GM21367 (cell line): ENCODE results near the gene ADAMTSL5.
"Not testable (repeated sequence)": the region's sequence is repeated elsewhere in the genome, so short reads cannot be mapped to it uniquely, and the experiment has no call there.

ENCODE experiments used
- ATAC-seq: cut with Tn5 transposase; IDR thresholded peaks from one replicate; pipeline ENCODE4 v1.9.1; 2021; ENCODE audit not compliant: unreplicated experiment

ADAMTSL5 gene

GRCh38 chr19:1513499-1514294, 878 bp upstream of the ADAMTSL5 start:
- no peak for ATAC-seq

DNA sequence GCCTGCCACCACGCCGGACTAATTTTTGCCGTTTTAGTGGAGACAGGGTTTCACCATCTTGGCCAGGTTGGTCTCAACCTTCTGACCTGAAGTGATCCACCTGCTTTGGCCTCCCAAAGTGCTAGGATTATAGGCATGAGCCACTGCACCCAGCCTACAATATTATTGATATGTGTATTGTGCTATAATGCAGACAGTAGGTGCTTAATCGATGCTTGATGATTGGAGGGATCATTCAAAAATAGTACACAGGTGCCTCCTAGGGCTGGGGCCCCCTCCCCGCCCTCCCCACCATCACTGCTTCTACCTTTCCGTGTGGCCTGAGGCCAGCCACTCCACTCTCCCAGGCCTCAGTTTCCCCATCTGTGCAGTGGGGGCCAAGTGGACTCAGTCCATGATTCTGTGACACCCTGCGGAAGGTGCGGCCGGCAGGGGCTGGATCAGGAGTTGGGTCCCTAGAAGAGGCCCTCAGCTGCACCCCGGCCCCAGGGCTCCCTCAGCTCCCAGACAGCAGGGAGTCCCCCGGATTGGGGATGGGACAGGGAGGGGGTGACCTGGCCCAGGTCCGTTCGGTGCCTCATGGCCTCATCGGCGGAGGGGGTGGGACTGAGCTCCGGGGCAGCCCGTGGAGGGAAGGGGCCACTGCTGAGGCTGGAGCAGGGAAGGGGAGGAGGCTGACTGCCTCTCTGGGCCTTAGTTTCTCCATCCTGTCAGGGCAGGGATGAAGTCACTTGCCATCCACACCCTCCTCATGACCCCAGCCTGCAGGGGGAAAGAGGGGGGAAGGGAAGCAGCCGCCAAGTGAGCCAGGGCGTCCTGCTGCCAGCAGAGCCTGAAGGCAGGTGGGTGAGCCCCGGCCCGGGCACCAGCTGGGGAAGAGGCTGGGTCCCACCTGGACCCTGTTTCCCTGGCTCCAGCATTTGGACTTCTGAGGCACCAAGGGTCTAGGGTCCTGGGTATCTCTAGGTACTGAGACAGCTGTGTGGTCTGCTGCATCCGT, 1.2 kb downstream of the ADAMTSL5 start:
- no peak for ATAC-seq

- ATAC-seq: no peak
These were observed 2.0 kb downstream of the ADAMTSL5 start for GRCh38 chr19:1510807-1511206.

DNA sequence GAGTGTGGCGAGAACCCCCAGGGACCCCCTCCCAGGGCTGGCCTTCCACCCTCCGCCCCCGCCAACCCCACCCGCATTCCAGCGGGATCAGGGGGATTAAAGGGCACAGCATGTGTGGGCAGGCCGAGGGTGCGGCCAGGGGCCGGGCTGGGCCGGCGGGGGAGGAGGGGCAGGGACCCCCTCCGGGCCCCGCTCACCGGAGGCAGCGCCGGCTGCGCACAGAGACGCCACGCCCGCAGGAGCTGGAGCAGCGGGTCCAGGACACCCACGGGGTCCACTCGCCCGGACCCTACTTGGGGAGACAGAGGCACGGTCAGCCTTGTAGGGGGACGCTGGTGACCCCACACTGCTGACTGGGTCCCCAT, 2.4 kb downstream of the ADAMTSL5 start:
- ATAC-seq: no peak

DNA sequence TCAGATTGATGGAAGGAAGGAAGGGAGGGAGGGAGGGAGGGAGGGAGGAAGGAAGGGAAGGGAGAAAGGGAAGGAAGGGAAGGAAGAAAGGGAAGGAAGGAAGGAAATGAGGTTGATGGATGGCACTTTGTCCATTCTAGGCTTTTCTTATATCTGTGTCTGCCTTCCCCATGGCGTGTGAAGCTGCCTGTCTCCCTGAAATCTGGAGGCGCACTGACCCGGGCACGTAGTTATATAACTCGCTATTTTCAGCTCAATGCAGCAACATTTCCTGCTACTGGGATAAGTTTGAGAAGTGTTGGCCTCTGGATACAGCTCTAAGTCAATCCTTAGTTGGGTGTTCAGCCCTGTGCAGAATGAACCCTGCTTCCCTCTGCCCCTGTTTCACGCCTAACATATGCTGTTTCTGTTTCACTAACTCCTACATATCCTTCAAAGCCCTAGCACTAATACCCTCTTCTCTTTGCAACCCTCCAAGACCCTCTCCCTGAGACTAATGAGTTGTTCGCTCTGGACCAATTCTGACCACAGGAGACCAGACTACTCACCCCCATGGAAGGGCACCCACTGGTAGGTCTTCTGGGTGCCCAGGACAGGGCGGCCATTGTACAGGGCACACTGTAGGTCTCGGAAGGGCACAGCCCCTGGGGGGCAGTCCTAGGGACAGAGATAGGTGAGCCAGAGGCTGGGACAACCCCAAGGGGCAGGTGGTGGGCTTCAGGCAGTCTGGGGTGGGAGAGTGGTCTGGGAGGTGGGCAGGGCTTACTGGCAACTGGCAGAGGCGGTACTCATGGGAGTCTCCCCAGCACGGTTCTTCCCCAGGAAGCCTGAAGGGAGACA, 3.0 kb downstream of the ADAMTSL5 start:
- no peak for ATAC-seq

GRCh38 chr19:1508507-1508856, 4.3 kb downstream of the ADAMTSL5 start:
- no peak for ATAC-seq

DNA sequence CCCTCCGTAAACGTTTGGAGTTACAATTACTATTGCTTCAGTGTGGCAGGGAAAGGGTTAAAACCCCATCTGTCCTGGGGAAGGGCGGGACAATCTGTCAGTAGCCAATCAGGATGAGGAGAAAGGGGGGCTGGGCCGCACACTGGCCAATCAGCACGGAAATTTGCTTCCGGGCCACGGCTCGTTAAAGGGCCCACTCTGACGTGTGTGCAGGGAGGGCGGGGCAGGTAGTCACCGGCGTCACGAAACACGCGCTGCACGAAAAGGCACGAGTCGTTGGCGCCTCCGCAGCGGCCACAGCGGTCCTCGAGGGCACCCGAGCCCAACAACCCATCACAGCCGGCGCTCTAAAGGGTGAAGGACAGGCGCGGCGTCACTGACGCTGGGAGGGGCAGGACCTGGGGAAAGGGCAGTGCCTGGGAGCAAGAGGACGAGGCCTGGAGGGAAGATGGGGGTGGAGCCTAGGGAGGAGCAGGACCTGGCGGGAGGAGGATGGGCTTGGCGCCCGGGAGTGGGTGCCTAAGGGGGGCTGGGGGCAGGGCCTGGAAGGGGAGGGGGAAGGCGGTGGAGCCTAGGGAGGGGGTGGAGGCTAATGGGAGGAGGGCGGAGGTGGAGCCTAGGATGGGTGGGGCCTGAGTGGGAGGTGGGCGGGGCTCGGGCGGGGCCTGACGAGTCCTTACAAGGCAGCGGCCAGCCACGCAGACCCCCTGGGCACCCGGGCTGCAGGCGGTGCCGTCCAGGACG, 4.9 kb downstream of the ADAMTSL5 start:
- ATAC-seq: no peak

DNA sequence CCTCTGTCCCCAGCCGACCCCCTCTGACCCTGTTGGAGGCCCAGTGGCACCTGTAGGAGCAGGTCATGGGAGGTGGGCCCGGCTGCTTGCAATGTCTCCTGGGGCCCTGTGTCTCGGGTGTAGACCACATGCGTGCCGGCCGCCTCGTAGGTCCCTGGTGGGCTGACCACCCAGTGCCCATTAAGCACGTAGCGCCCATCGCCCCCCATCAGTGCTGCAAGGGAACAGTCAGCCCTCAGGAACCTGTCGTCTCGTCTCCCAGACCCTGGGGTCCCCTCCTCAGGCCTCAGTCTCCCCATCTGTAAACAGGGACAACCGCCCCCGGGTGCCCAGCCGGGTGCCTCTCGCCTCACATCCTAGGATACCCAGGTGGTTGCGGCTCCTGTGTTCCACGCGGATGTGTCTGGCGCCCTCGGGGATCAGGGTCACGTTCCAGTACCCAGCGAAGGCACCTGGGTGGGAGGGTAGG, 5.6 kb downstream of the ADAMTSL5 start:
- no peak for ATAC-seq

DNA sequence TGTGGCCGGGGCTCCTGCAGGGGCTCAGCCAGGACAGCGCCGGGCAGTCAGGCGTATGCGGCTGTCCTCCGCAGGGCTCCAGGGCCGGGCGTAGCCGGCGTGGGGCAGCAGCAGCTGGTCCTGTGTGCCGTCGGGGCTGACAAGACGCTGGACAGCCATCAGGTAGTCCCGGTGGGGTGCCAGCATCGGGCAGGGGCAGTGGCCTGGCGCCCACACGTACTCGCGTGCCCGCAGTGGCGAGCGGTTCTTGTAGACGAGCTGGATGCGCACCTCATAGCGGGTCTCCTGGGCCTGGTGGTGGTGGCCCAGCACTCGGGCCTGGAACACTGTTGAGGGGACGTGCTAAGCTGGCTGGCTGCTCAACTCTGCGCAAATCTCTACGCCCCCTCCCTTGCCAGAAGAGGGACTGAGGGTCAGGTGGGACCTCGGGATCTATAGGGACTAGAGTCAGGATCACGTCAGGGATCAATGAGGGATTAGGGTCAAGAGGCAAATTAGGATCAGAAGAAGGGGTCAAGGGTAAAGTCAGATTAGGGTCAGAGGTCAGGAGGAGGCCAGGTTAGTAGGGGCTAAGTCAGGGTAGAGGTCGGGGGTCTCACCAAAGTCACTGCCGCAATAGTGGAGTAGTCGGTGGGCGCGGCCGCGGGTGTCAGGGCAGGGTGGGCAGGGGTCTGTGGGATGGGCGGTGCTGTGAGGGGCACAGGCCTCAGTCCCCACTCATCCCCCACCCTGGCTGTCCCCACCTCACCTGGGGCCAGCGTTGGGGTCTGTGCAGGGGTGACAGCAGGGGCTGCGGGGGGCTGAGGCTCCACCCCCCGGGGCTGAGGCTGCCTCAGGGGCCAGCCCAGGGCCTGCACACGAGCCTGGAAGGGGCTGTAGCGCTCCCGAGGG, 6.6 kb downstream of the ADAMTSL5 start:
- ATAC-seq: no peak

GRCh38 chr19:1505012-1505411, 7.8 kb downstream of the ADAMTSL5 start:
- ATAC-seq: no peak

DNA sequence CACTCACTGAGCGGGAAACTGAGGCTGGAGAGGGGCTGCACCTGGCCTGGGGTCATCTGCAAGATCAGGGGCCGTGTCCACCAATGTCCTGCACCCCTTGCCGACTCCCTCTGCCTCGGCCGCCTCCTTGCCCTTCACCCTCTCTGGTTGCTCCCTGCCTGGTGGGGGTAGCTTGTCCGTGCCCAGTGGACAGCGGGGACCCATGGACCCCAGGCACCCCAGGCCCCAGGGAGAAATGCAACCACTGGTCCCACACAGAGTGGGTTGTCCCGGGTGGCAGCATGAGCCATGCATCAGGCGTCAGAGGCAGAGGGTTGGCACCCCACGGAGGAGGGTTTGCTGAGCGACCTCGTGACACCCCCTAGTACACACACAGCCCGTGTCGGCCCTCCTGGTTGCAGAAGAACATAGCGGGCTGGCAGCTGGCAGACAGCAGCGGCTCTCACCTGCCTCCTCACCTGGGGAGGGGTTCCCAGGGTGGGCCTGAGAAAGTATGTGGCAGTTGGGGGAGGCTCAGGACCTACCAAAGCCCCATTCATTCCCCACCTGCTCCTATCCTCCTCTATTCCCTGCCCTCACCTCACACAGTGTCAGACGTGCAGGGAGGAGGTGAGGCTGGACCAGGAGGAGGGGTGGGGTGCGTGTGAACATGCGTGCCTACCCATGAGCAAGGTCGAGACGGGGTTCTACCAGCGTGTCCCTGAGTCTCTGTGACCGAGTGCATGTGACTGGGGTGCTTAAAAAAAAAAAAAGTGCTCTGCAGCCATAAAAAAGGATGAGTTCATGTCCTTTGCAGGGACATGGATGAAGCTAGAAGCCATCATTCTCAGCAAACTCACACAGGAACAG, 8.7 kb downstream of the ADAMTSL5 start:
- ATAC-seq: no peak

DNA sequence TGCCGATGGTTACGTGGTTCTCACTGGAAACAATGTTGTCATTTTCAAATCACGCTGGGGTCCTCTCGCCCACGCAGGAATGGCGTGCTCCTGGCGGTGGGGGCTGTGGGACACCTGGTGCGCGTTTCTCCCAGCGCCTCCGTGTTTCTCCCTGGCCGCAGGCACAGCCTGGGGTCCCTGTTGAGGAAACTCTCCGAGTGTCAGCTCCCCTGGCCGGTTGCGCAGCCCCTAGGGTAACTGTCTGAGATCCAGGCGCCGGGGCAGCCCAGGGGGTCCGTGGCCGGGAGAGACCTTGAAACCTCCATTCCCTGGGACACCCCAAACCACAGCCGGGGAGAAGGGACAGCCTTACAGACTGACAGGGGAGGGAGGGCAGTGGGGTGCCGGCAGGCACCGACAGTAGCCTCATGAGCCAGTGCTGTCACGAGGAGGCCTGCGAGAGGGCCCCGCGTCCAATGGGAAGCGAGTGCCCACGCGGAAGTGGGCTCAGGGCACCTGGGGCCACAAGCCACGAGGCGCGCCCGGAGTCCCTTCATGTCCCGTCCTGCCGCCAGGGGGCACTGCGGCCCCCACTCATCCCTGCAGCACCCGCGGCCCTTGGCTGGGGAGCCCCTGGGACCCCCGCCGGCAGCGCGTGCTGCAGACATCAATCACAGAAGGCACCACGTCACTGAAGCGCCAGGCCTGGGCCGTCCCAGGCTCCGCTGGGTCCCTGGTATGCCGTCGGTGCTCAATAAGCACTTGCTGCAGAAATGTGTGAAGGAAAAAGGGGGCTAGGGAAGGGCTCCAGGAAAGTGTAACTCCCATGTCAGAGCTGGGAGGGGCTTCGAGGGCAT, 9.5 kb downstream of the ADAMTSL5 start:
- ATAC-seq: no peak

GRCh38 chr19:1502433-1503088, 10.3 kb downstream of the ADAMTSL5 start:
- no peak for ATAC-seq

DNA sequence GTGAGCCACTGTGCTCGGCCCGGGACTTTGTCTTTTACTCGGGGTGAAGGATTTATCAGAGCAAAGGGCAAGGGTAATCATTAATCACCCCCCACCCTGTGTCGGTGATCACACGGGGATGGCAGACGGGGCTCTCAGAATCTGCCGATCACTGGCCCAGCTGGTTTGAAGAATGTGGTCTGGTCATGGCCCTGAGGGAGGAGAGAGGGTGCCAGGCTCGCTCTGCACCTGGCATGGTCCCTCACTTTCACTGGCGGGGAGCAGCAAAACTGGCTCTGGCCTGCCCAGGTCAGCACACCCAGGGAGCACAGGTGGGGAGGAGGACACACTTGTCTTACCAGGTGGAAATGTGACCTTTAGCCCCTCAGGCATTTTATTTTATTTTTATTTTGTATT, 11.6 kb downstream of the ADAMTSL5 start:
- no peak for ATAC-seq

- not testable (repeated sequence) for ATAC-seq
These were observed 13.6 kb downstream of the ADAMTSL5 start for GRCh38 chr19:1499231-1499630.

GRCh38 chr19:1497578-1498235, 15.1 kb downstream of the ADAMTSL5 start:
- ATAC-seq: no peak
